ENCODE results near the gene MRM1.

Gene MRM1

DNA sequence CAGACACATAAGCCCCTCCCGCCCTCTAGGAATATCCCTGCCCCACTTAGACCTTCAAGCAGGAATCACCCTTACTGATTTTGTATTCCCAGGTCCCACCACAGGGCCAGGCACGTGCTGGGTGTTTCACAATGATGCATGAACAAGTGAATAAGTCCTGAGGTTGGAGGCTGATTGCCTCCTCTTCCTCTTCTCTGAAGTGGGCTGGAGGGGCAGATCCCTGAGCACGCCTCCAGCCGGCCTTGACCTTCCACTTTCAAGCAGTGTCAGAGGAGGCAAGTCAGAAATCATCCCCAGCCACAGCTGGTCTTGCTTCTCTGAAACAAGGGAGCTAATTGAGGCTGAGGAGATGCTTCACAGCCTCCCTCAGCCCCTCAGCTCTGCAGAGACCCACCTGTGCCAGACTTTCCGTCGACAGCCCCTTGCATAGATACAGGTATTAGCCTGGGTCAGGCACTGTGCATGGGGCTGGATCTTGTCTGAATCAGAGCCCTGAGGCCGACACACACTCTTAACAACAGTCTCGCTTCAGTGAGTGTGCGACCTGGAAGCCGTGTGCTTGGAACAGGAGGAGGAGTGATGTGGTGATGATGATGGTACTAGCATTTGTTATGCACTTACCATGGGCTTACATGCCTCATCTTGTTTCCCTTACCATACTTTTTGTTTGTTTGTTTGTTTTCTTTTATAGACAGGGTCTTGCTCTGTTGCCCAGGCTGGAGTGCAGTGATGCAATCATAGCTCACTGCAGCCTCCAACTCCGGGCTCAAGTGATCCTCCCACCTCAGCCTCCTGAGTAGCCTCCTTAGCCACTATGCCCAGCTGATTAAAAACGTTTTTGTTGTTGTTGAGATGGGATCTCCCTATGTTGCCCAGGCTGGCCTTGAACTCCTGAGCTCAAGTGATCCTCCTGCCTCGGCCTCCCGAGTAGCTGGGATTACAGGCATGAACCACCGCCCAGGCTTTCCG is 15.0 kb downstream of the MRM1 start:
- H3K4me3 ChIP-seq (ENCODE audit: low read depth, low read length), result no peak overlapping the region
- TF ChIP-seq, protein P1, sequence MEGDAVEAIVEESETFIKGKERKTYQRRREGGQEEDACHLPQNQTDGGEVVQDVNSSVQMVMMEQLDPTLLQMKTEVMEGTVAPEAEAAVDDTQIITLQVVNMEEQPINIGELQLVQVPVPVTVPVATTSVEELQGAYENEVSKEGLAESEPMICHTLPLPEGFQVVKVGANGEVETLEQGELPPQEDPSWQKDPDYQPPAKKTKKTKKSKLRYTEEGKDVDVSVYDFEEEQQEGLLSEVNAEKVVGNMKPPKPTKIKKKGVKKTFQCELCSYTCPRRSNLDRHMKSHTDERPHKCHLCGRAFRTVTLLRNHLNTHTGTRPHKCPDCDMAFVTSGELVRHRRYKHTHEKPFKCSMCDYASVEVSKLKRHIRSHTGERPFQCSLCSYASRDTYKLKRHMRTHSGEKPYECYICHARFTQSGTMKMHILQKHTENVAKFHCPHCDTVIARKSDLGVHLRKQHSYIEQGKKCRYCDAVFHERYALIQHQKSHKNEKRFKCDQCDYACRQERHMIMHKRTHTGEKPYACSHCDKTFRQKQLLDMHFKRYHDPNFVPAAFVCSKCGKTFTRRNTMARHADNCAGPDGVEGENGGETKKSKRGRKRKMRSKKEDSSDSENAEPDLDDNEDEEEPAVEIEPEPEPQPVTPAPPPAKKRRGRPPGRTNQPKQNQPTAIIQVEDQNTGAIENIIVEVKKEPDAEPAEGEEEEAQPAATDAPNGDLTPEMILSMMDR (IDR thresholded peaks at IDR 0.05; ENCODE audit: low read depth, low read length, missing control alignments), result no peak
- no peak for DNase-seq (ENCODE audit: low read depth)

DNA sequence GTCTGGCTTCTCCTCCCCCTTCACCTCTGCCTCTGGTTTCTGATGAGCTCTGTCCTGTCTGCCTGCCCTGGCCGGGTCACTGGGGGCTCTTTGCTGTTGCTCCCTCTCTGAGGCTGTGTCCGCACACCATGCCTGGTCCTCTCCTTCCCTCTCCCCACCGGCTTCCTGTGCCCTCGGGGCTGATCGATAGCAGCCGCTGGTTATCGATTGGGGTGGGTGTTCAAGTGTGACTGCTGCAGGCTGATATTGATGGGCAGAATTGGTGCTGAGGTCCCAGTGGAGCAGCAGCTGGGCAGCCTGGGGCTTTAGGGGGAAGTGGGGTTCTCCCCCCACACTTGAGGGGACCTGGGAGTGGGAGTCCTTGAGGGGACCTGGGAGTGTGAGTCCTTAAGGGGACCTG is 16.4 kb downstream of the MRM1 start:
- no peak for DNase-seq (ENCODE audit: low read depth)
- TF ChIP-seq, protein P1 (IDR thresholded peaks at IDR 0.05; ENCODE audit: low read depth, low read length, missing control alignments), result no peak
- no peak overlapping the region for H3K4me3 ChIP-seq (ENCODE audit: low read depth, low read length)

DNA sequence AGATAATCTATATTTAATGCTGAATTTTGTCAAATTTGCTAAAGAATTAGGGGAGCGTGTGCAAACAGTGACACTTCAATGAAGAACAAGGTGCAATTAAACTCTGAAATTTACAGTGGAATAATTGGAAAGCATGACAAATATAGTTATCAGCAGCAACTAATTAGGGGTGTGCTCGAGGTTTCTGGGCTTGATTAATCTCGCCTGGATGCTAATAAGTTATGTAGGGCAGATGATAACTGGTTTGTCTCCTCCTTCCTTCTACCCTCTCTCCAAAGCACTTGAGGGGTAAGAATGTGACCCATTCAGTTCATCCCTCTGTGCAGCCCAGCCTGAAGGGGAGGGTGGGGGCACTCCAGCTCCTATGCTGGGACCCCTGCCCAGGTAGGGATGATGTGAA is 21.9 kb downstream of the MRM1 start:
- DNase-seq (ENCODE audit: low read depth), result no peak
- no peak overlapping the region for H3K4me3 ChIP-seq (ENCODE audit: low read depth, low read length)
- TF ChIP-seq, protein P1 (IDR thresholded peaks at IDR 0.05; ENCODE audit: low read depth, low read length, missing control alignments), result no peak

DNA sequence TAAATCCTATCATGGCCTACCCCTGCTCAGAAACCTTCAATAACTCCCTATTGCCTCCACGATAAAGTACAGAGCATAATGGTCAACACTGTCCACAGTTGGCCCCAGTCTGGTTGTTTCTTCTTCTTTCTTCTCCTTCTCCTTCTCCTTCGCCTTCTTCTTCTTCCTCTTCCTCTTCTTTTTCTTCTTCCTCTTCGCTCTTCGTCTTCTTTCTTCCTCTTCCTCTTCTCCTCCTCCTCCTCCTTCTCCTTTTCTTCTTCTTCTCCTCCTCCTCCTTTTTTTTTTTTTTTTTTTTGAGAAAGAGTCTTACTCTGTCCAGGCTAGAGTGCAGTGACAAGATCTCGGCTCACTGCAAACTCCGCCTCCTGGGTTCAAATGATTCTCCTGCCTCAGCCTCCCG is 23.8 kb downstream of the MRM1 start:
- TF ChIP-seq, protein P1 (IDR thresholded peaks at IDR 0.05; ENCODE audit: low read depth, low read length, missing control alignments), result no peak
- no peak overlapping the region for H3K4me3 ChIP-seq (ENCODE audit: low read depth, low read length)
- no peak for DNase-seq (ENCODE audit: low read depth)

GRCh38 chr17:36627101-36627500 is 25.7 kb downstream of the MRM1 start:
- no peak for DNase-seq (ENCODE audit: low read depth)
- TF ChIP-seq, protein P1 (IDR thresholded peaks at IDR 0.05; ENCODE audit: low read depth, low read length, missing control alignments), result no peak
- no peak overlapping the region for H3K4me3 ChIP-seq (ENCODE audit: low read depth, low read length)

DNA sequence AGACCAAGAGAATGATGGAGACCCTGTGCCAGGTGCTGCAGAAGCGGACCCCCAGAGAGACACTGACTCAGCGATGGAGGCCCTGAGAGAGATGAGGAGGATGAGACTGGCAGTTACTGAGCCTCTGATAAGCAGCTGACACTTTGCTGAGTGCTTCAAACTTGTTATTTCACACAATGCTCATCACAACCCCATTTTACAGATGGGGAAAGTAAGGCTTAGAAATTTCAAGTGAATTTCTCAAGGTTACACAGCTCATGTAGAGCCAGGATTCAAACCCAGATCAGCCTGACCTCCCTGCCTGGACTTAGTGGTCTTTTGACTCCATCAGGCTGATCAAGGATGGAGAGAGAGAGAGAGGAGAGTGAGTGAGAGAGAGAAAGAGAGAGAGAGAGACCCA is 27.2 kb downstream of the MRM1 start:
- H3K4me3 ChIP-seq (ENCODE audit: low read depth, low read length), result no peak overlapping the region
- DNase-seq (ENCODE audit: low read depth), result no peak
- TF ChIP-seq, protein P1 (IDR thresholded peaks at IDR 0.05; ENCODE audit: low read depth, low read length, missing control alignments), result no peak

Data from GM12864 (cell line).